ENCODE results near the gene RSPO3. TPM values are rescaled to one million over a fixed set of nuclear protein-coding genes. Genes with fewer than 3 reads are reported as not detected.

Gene RSPO3
- total RNA-seq, 1 donor from 2014 or later = 14.0 TPM

- H3K27ac ChIP-seq = no peak overlapping the region
- TF ChIP-seq POLR2AphosphoS5 (IDR thresholded peaks at IDR 0.05; ENCODE audit: insufficient read depth in 1 of 2, low read depth in 1 of 2) (no peak), CTCF (IDR thresholded peaks at IDR 0.05) (no peak), POLR2A (IDR thresholded peaks at IDR 0.05) (no peak)
- no peaks in the 10 kb centered on the region for H3K36me3 ChIP-seq
- no peak for DNase-seq (ENCODE audit: extremely low spot score in 2 of 2)
- no peaks in the 10 kb centered on the region for H3K9me3 ChIP-seq
- no peaks in the 10 kb centered on the region for H3K27me3 ChIP-seq
- intact Hi-C loops (cut with DNase I) = no loop called here
- H3K4me3 ChIP-seq = no peak overlapping the region
- H3K4me1 ChIP-seq = no peaks in the 10 kb centered on the region
These were observed 125.0 kb downstream of the RSPO3 start for GRCh38 chr6:127243501-127243900.

Other genes starting within 250 kb of the RSPO3 start
- 53.0 TPM for gene RNF146, start 148.2 kb downstream of the RSPO3 start, total RNA-seq
- 32.7 TPM for gene ECHDC1, start 224.9 kb downstream of the RSPO3 start, total RNA-seq